SH-SY5Y (cell line): ENCODE measurements around the gene CHST11.

Experiments
- GATA2 ChIP-seq: IDR thresholded peaks from 2 replicates; pipeline ENCODE4 v1.6.1; 2011; ENCODE audit warnings: mild to moderate bottlenecking, low read depth, low read length
- GATA3 ChIP-seq: IDR thresholded peaks from 2 replicates; pipeline ENCODE4 v1.6.1; 2011; ENCODE audit warnings: low read depth, mild to moderate bottlenecking, low read length, moderate library complexity

The CHST11 gene

DNA sequence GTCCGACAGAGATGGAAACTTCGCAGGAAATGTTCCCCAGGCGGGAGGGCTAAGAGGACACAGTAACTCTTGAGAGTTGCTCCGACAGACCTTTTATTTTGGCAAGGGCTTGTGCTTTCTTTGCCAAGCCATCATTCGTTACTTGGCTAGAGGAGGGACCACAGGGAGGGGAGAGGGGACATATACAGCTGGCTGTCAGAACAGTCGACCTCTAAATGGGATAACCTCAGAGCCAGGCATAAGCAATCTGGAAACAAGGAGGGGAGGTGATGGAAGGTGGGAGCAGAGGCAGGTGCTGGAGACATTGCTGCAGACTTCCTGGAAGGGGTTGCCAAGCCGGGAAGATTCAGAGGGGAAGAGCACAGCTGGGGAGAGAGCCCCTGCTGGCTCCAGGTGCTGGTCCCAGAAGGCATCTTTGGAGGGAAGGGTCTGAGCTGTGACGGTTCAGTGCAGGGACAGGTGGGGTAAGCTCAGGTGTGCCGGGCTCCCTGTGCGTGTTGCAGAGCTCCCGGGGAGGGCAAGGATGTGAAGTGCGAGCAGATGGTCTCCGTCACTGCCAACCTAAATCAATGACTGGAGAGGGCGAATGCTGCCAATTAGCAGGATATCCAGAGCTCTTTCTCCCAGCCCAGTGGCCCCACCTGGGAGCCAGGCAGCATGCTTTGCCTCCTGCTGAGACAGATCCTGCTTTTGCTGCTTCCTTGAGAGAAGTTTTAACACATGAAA, 50.1 kb downstream of the CHST11 start:
- TF ChIP-seq GATA2 (no peak), GATA3 (no peak)

DNA sequence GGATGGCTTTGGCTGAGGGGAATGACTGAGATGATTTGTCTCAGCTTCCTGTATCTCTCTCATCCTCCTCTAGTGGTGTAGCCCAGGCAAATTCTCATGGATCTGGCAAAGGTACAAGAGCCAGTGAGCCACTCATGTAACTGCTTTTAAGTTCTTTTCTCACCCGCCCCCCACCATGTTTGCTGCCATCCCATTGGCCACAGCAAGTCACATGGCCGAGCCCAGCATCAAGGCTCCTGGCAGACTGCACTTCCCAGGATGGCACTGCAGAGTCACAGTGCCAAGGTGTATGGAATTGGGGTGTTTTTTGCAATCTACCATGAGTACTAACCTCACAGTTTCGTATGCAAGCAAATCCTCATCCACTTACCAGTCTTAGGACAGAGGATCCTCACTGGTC, 50.9 kb downstream of the CHST11 start:
- TF ChIP-seq GATA3 (no peak), GATA2 (no peak)

DNA sequence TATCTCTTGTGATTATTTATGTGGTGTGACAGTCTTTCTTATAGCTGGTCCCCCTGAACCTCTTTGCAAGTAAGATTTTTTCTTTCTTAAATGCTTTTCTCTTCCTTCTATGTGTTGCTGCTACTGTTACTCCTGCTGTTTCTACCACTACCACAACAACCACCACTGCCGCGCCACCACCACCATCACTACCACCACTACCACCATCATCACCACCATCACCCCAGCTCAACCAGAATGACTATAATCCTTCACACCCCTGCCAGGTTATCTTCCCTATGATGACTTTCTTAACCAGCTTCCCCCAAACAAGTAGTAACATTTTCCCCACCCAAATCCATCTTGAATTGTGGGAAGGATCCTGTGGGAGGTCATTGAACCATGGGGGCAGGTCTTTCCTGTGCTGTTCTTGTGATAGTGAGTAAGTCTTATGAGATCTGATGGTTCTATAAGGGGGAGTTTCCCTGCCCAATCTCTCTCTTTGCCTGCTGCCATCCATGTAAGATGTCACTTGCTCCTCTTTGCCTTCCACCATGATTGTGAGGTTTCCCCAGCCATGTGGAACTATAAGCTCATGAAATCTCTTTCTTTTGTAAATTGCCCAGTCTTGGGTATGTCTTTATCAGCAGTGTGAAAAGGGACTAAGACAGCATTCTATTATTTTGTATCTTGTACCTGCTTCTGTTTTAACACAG, 52.2 kb downstream of the CHST11 start:
- TF ChIP-seq GATA3 (no peak), GATA2 (no peak)

GRCh38 chr12:104510145-104510872, 53.6 kb downstream of the CHST11 start:
- TF ChIP-seq GATA3 = no peak
- TF ChIP-seq GATA2 = no peak

GRCh38 chr12:104510873-104511440, 54.2 kb downstream of the CHST11 start:
- TF ChIP-seq GATA3 (no peak), GATA2 (no peak)

DNA sequence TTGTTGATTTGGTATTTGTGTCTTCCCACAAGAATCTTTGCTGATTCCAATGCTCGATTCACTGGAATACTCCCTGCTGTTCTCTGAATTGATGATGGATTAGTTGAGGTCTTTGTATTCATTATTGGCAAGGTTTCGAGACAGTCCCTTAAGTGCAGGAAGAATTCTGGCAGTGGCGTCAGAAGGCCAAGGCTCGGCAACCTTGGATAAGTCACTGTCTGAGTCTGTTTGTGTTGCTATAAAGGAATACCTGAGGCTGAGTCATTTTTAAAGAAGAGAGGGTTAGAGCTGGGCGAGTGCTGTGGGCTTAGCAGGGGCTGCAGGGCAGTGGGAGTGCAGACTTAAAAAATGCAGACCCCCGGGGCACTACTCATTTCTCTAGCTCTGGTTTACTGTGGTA, 56.9 kb downstream of the CHST11 start:
- TF ChIP-seq GATA3 = no peak
- no peak for TF ChIP-seq GATA2

DNA sequence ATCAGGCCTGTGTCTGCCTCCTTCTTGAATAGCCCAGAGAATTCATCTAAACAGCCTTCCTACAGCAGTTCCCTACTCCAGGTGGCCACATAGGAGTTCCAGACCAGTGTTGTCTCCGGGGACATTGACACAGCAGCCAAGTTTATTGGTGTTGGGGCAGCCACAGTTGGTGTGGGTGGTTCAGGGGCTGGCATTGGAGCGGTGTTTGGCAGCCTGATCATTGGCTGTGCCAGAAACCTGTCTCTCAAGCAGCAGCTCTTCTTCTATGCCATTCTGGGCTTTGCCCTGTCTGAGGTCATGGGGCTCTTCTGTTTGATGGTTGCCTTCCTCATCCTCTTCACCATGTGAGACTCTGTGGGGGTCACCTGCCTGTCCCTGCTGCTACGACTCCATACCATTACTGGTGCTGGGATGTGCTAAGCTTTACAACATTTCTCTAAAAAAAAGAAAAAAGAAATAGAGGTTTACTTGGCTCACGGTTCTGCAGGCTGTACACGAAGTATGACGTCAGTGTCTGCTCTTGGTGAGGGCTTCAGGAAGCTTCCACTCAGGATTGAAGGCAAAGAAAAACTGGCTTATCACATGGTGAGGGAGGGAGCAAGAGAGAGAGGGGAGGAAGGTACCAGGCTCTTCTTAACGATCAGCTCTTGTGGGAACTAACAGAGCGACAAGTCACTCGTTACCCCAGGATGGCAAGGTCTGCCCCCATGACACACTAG, 57.5 kb downstream of the CHST11 start:
- TF ChIP-seq GATA2 (no peak), GATA3 (no peak)

GRCh38 chr12:104515899-104516298, 59.2 kb downstream of the CHST11 start:
- TF ChIP-seq GATA2 = no peak
- TF ChIP-seq GATA3 = no peak

GRCh38 chr12:104516821-104517220, 60.1 kb downstream of the CHST11 start:
- no peak for TF ChIP-seq GATA3
- no peak for TF ChIP-seq GATA2

GRCh38 chr12:104517880-104518279, 61.1 kb downstream of the CHST11 start:
- TF ChIP-seq GATA2 (no peak), GATA3 (no peak)

GRCh38 chr12:104519190-104520019, 62.7 kb downstream of the CHST11 start:
- no peak for TF ChIP-seq GATA2

- TF ChIP-seq GATA2 (no peak), GATA3 (no peak)
Measured at GRCh38 chr12:104520242-104520900, 63.6 kb downstream of the CHST11 start.

DNA sequence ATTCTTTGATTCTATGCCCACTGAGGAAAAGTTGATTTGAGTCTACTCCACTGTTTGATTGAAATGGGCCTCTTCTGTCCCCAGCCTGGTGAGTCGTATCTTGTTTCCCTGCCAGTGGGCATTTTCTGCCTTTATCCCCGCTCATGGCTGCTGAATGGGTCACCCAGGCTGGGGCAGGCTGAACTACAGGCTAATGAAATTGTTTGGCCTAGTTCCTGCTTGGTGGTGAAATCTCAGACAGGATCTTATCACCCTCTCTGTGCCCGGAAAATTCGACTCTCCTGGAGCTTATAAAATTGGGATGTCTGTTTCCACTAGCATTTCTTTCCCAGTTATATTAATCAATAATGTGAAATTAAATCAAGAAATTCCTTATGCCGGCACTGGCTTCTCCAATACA, 65.0 kb downstream of the CHST11 start:
- TF ChIP-seq GATA2 (peak; percentile 46), GATA3 (no peak)
